Lung (tissue), 12 donors: ENCODE data around the gene ADSL. TPM values are rescaled to one million over a fixed set of nuclear protein-coding genes. Genes with fewer than 3 reads are reported as not detected.
A peak's percentile ranks its signal among the peaks of the same experiment; 100 is the strongest.

Source experiments
- ATAC-seq: fragments of 200-7000 bp; cut with Tn5 transposase; one replicate; pipeline ENCODE4 v1.9.1; 2020; ENCODE audit warnings: moderate number of reproducible peaks; ENCODE audit not compliant: insufficient read depth, low FRiP score
- DNase-seq, 3 donors: peaks; one replicate each; pipeline ENCODE4 v3.0.0-alpha.2; 2013 to 2017
- H3K27ac ChIP-seq, 2 donors: one replicate each; pipeline ENCODE4 v1.5.1; 2013; ENCODE audit warnings: mild to moderate bottlenecking in 2 of 2, moderate library complexity in 2 of 2, control low read depth in 1 of 2, inconsistent platforms in 1 of 2, low read depth in 1 of 2, low read length in 1 of 2
- H3K27me3 ChIP-seq, 3 donors: one replicate each; pipeline ENCODE4 v1.5.1; 2013; ENCODE audit warnings: low read length in 2 of 3; ENCODE audit not compliant: control insufficient read depth in 3 of 3, insufficient read depth in 3 of 3
- H3K36me3 ChIP-seq, 4 donors: one replicate each; pipeline ENCODE4 v1.5.1; 2013; ENCODE audit warnings: low read length in 4 of 4, mild to moderate bottlenecking in 1 of 4, moderate library complexity in 1 of 4; ENCODE audit not compliant: control insufficient read depth in 4 of 4, insufficient read depth in 4 of 4
- H3K4me1 ChIP-seq, 5 donors: one replicate each; pipeline ENCODE4 v1.5.1; 2013; ENCODE audit warnings: low read length in 5 of 5, mild to moderate bottlenecking in 2 of 5, moderate library complexity in 1 of 5; ENCODE audit not compliant: control insufficient read depth in 5 of 5, insufficient read depth in 5 of 5
- H3K4me3 ChIP-seq: one replicate; pipeline ENCODE4 v1.5.1; 2013; ENCODE audit warnings: mild to moderate bottlenecking, control low read depth, moderate library complexity
- H3K9ac ChIP-seq, 2 donors: one replicate each; pipeline ENCODE4 v1.5.1; 2013; ENCODE audit warnings: low read length in 2 of 2, control low read depth in 1 of 2; ENCODE audit not compliant: insufficient read depth in 1 of 2
- H3K9me3 ChIP-seq, 4 donors: one replicate each; pipeline ENCODE4 v1.5.1; 2013; ENCODE audit warnings: low read length in 3 of 4, mild to moderate bottlenecking in 1 of 4, moderate library complexity in 1 of 4; ENCODE audit not compliant: control insufficient read depth in 4 of 4, insufficient read depth in 3 of 4
- WGBS, 2 donors: extraction: QIAGEN DNeasy Blood & Tissue Kit; methylation state at CpG; one replicate each; pipeline ENCODE4 v1.1.7; 2013; 5-methylcytosine and 5-hydroxymethylcytosine counted together
- polyA plus RNA-seq, 2 donors: library from polyadenylated mRNA; stranded (reverse); fragments of 200-250 nt; gene quantifications; one replicate each; pipeline ENCODE4 v1.2.1, GENCODE V29; 2013
- total RNA-seq, 2 donors: library from RNA; depleted of rRNA in 1 of 2; stranded (reverse); fragments of >200 nt in 1 of 2; gene quantifications; one replicate each; pipeline ENCODE4 v1.2.1, GENCODE V29; 2014 to 2021
- TF ChIP-seq, protein P1 (sequence below): IDR thresholded peaks from 2 replicates; pipeline ENCODE4 v1.5.1; 2012; ENCODE audit warnings: mild to moderate bottlenecking; ENCODE audit errors: control extremely low read depth, extremely low read depth
- donor health status: control.
- donor health status: control.
- donor health status: Bipolar disorder and iron deficiency.
- donor health status: healthy.
- donor health status: DM: yes; HTN: yes; CAD: no.

The ADSL gene
- total and polyA plus RNA-seq, 4 donors, result 35.2 to 62.9 (median 43.0) TPM

- 50 to 55% methylated on average over 5 of the region's 5 CpGs for WGBS, 2 donors
- peaks cover 0 to 9% (median 2%) of the 10 kb centered on the region in 5 donors for H3K4me1 ChIP-seq
- peak overlapping the region in 1 of 2 donors; percentile 18 for H3K27ac ChIP-seq
Measured at GRCh38 chr22:40387746-40388145, 41.4 kb downstream of the ADSL start.

DNA sequence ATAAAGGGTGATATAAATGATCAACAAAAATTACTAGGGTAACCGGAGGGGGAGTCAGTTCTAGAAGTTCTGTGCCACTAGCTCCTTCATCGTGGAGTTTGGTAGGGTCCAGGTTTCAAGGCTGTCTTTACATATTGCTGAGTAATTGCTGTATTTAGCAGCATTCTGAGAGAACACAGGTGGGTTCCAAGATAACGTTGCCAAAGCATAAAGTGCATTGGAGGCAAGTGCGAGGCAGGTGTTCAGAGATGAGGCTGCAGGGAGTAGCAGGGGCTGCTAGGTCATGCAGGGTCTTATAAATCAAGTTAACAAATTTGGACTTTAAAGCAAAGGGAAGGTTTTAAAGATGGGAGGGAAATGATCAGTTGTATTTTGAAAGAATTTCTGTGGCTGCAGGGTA lies 41.9 kb downstream of the ADSL start:
- no peak for DNase-seq
- H3K27ac ChIP-seq, result peak overlapping the region in 1 of 2 donors; percentile 4
- no peaks in the 10 kb centered on the region for H3K36me3 ChIP-seq
- H3K9ac ChIP-seq, result no peak overlapping the region
- TF ChIP-seq, protein P1, sequence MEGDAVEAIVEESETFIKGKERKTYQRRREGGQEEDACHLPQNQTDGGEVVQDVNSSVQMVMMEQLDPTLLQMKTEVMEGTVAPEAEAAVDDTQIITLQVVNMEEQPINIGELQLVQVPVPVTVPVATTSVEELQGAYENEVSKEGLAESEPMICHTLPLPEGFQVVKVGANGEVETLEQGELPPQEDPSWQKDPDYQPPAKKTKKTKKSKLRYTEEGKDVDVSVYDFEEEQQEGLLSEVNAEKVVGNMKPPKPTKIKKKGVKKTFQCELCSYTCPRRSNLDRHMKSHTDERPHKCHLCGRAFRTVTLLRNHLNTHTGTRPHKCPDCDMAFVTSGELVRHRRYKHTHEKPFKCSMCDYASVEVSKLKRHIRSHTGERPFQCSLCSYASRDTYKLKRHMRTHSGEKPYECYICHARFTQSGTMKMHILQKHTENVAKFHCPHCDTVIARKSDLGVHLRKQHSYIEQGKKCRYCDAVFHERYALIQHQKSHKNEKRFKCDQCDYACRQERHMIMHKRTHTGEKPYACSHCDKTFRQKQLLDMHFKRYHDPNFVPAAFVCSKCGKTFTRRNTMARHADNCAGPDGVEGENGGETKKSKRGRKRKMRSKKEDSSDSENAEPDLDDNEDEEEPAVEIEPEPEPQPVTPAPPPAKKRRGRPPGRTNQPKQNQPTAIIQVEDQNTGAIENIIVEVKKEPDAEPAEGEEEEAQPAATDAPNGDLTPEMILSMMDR, result no peak
- ATAC-seq, result no peak
- WGBS, 2 donors, result 46 to 69% methylated on average over 4 of the region's 4 CpGs
- H3K4me3 ChIP-seq, result no peak overlapping the region
- peaks cover 0 to 9% (median 2%) of the 10 kb centered on the region in 5 donors for H3K4me1 ChIP-seq
- no peaks in the 10 kb centered on the region for H3K9me3 ChIP-seq
- no peaks in the 10 kb centered on the region for H3K27me3 ChIP-seq

More at GRCh38 chr22:40387746-40388145, 41.4 kb downstream of the ADSL start:
- Histone ChIP-seq H3K27me3 (no peaks in the 10 kb centered on the region), H3K9ac (no peak overlapping the region), H3K36me3 (no peaks in the 10 kb centered on the region), H3K4me3 (no peak overlapping the region), H3K9me3 (no peaks in the 10 kb centered on the region)
- no peak for ATAC-seq
- TF ChIP-seq, protein P1, result no peak
- no peak for DNase-seq

DNA sequence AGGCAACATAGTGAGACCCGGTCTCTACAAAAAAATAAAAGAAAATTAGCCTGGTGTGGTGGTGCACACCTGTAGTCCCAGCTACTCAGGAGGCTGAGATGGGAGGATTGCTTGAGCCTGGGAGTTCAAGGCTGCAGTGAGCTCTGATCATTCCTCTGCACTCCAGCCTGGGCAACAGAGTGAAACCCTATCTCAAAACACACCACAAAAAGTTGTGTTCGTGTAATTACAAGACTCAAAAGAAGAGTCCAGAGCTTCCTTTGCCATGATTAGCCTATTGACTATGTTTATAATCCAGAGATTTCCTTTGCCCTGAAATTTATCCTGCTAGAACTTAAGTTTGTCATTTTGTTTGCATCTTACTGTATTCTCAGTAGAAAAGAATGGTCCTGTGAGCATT lies 45.1 kb downstream of the ADSL start:
- Histone ChIP-seq H3K4me1 (peaks cover 0 to 18% (median 2%) of the 10 kb centered on the region in 5 donors), H3K9me3 (no peaks in the 10 kb centered on the region), H3K27ac (no peak overlapping the region), H3K9ac (no peak overlapping the region), H3K4me3 (no peak overlapping the region), H3K36me3 (peaks cover 0 to 4% (median 0%) of the 10 kb centered on the region in 4 donors), H3K27me3 (no peaks in the 10 kb centered on the region)
- WGBS, 2 donors, result 85 to 87% methylated on average over 2 of the region's 2 CpGs
- no peak for ATAC-seq
- TF ChIP-seq, protein P1, result no peak
- no peak for DNase-seq

GRCh38 chr22:40392618-40393017 lies 46.3 kb downstream of the ADSL start:
- H3K4me3 ChIP-seq, result no peak overlapping the region
- H3K27me3 ChIP-seq, result no peaks in the 10 kb centered on the region
- no peaks in the 10 kb centered on the region for H3K9me3 ChIP-seq
- DNase-seq (no peak), ATAC-seq (no peak)
- peaks cover 0 to 4% (median 0%) of the 10 kb centered on the region in 4 donors for H3K36me3 ChIP-seq
- H3K4me1 ChIP-seq, result peaks cover 0 to 21% (median 5%) of the 10 kb centered on the region in 5 donors
- H3K9ac ChIP-seq, result no peak overlapping the region
- TF ChIP-seq, protein P1, result no peak
- no peak overlapping the region for H3K27ac ChIP-seq
- 70 to 80% methylated on average over 2 of the region's 2 CpGs for WGBS, 2 donors
